Fibroblast of lung (primary cell): Measurements from ENCODE around the gene ATCAY. TPM values are rescaled to one million over a fixed set of nuclear protein-coding genes. Genes with fewer than 3 reads are reported as not detected.

ENCODE experiments used
- DNase-seq, 2 donors: peaks; one replicate each; pipeline versions ENCODE4 v3.0.0 to v3.0.0-alpha.2; 2010; ENCODE audit warnings: low read depth in 2 of 2
- H2AFZ ChIP-seq: 2 replicates; pipeline ENCODE4 v1.5.1; 2012; ENCODE audit warnings: low read length, control low read depth, inconsistent platforms
- H3K27ac ChIP-seq: 2 replicates; pipeline ENCODE4 v1.5.1; 2011; ENCODE audit warnings: low read length, control low read depth; ENCODE audit not compliant: insufficient read depth
- H3K27me3 ChIP-seq: 2 replicates; pipeline ENCODE4 v1.5.1; 2011; ENCODE audit warnings: mild to moderate bottlenecking, low read length; ENCODE audit not compliant: control insufficient read depth, insufficient read depth
- H3K36me3 ChIP-seq: 2 replicates; pipeline ENCODE4 v1.5.1; 2011; ENCODE audit warnings: low read length; ENCODE audit not compliant: control insufficient read depth, insufficient read depth
- H3K4me1 ChIP-seq: 2 replicates; pipeline ENCODE4 v1.5.1; 2011; ENCODE audit warnings: low read length; ENCODE audit not compliant: control insufficient read depth, insufficient read depth; ENCODE audit errors: extremely low read depth
- H3K4me2 ChIP-seq: 2 replicates; pipeline ENCODE4 v1.5.1; 2011; ENCODE audit warnings: low read length, control low read depth; ENCODE audit not compliant: insufficient read depth; ENCODE audit errors: extremely low read depth
- H3K4me3 ChIP-seq, 4 experiments: fragments of 200-600 bp in 1 of 4; sonication (generic) in 1 of 4; replicated peaks in 1 of 4; 2 replicates each; pipeline ENCODE4 v1.5.1; 2011 to 2016; ENCODE audit warnings: low read length in 4 of 4, low read depth in 3 of 4, mild to moderate bottlenecking in 3 of 4, control low read depth in 2 of 4, inconsistent platforms in 1 of 4, mixed read lengths in 1 of 4; ENCODE audit not compliant: insufficient read depth in 1 of 4; ENCODE audit errors: control extremely low read depth in 1 of 4
- H3K79me2 ChIP-seq: 2 replicates; pipeline ENCODE4 v1.5.1; 2012; ENCODE audit warnings: mild to moderate bottlenecking, low read length, inconsistent platforms; ENCODE audit not compliant: control insufficient read depth, insufficient read depth
- H3K9ac ChIP-seq: 2 replicates; pipeline ENCODE4 v1.5.1; 2011; ENCODE audit warnings: mild to moderate bottlenecking, low read length, control low read depth; ENCODE audit not compliant: insufficient read depth
- H3K9me3 ChIP-seq: 2 replicates; pipeline ENCODE4 v1.5.1; 2012; ENCODE audit warnings: low read depth, low read length; ENCODE audit not compliant: control insufficient read depth, insufficient read depth
- H4K20me1 ChIP-seq: 2 replicates; pipeline ENCODE4 v1.5.1; 2011; ENCODE audit warnings: low read length; ENCODE audit not compliant: control insufficient read depth, insufficient read depth; ENCODE audit errors: extremely low read depth
- EZH2 ChIP-seq: IDR thresholded peaks from 2 replicates; pipeline ENCODE4 v1.5.1; 2012; ENCODE audit warnings: low read length, control low read depth, mild to moderate bottlenecking; ENCODE audit errors: missing control alignments
- polyA plus RNA-seq, 2 donors: library from polyadenylated mRNA; depleted of rRNA in 1 of 2; stranded (reverse) in 1 of 2; unstranded in 1 of 2; fragments of >200 nt; gene quantifications; 2 replicates each; pipeline ENCODE4 v1.2.1, GENCODE V29; 2011 to 2012; ENCODE audit warnings: missing spikeins in 1 of 2
- total RNA-seq: library from RNA; depleted of rRNA; stranded (reverse); fragments of >200 nt; gene quantifications from 2 replicates; pipeline ENCODE4 v1.2.1, GENCODE V29; 2014
- TF ChIP-seq, protein P1 (sequence below), 2 donors: IDR thresholded peaks in 1 of 2; conservative IDR thresholded peaks in 1 of 2; 1 replicate in 1 of 2; 2 replicates in 1 of 2; pipeline ENCODE4 v1.5.1; 2011 to 2012; ENCODE audit warnings: low read length in 2 of 2, control low read depth in 1 of 2, inconsistent platforms in 1 of 2, low read depth in 1 of 2, mild to moderate bottlenecking in 1 of 2

ATCAY gene
- total and polyA plus RNA-seq, 2 donors (not counting 1 experiment from before 2014, with no cell fraction given) = 0.01 TPM; not detected in 1

- no peak overlapping the region for H3K9ac ChIP-seq
- TF ChIP-seq, protein P1, sequence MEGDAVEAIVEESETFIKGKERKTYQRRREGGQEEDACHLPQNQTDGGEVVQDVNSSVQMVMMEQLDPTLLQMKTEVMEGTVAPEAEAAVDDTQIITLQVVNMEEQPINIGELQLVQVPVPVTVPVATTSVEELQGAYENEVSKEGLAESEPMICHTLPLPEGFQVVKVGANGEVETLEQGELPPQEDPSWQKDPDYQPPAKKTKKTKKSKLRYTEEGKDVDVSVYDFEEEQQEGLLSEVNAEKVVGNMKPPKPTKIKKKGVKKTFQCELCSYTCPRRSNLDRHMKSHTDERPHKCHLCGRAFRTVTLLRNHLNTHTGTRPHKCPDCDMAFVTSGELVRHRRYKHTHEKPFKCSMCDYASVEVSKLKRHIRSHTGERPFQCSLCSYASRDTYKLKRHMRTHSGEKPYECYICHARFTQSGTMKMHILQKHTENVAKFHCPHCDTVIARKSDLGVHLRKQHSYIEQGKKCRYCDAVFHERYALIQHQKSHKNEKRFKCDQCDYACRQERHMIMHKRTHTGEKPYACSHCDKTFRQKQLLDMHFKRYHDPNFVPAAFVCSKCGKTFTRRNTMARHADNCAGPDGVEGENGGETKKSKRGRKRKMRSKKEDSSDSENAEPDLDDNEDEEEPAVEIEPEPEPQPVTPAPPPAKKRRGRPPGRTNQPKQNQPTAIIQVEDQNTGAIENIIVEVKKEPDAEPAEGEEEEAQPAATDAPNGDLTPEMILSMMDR (conservative IDR thresholded peaks at IDR 0.05 in 1 of 2, IDR thresholded peaks at IDR 0.05 in 1 of 2; ENCODE audit: low read depth in 1 of 2, low read length in 2 of 2) = no peak
- TF ChIP-seq EZH2 = no peak
- H3K4me2 ChIP-seq = no peak overlapping the region
- H3K4me1 ChIP-seq = no peaks in the 10 kb centered on the region
- no peaks in the 10 kb centered on the region for H3K36me3 ChIP-seq
- no peak overlapping the region for H3K27ac ChIP-seq
- no peak overlapping the region for H2AFZ ChIP-seq
- no peaks in the 10 kb centered on the region for H3K79me2 ChIP-seq
- H3K4me3 ChIP-seq = no peak overlapping the region
- DNase-seq = no peak
- H4K20me1 ChIP-seq = no peaks in the 10 kb centered on the region
- H3K27me3 ChIP-seq = no peaks in the 10 kb centered on the region
- H3K9me3 ChIP-seq = peaks cover 3% of the 10 kb centered on the region
Measured at GRCh38 chr19:3838661-3839060, 41.8 kb upstream of the ATCAY start.

DNA sequence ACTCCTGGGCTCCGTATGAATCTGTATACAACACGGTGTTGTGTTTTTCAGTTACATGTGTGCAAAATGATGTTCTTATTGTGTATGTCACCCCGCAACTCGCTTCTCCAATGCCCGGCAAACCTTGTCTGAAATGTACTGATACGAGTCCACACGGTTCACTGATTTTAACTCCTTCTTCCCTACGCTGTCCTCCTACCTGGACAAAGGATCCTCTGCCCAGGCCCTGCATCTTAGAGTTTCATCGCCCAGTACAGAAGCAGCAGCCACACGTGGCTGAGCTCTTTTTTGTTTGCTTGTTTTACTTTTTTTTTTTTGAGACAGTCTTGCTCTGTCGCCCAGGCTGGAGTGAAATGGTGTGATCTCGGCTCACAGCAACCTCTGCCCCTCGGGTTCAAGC lies 40.5 kb upstream of the ATCAY start:
- Histone ChIP-seq H3K36me3 (no peaks in the 10 kb centered on the region), H3K9ac (no peak overlapping the region), H3K4me3 (no peak overlapping the region), H3K4me1 (peaks cover 3% of the 10 kb centered on the region), H3K4me2 (no peak overlapping the region), H4K20me1 (no peaks in the 10 kb centered on the region), H2AFZ (no peak overlapping the region), H3K27ac (no peak overlapping the region), H3K79me2 (no peaks in the 10 kb centered on the region), H3K27me3 (no peaks in the 10 kb centered on the region), H3K9me3 (peaks cover 3% of the 10 kb centered on the region)
- no peak for TF ChIP-seq EZH2
- TF ChIP-seq, protein P1 (conservative IDR thresholded peaks at IDR 0.05 in 1 of 2, IDR thresholded peaks at IDR 0.05 in 1 of 2; ENCODE audit: low read depth in 1 of 2, low read length in 2 of 2) = no peak
- DNase-seq = no peak

GRCh38 chr19:3840804-3841203 lies 39.7 kb upstream of the ATCAY start:
- Histone ChIP-seq H3K9ac (no peak overlapping the region), H3K36me3 (no peaks in the 10 kb centered on the region), H3K4me2 (no peak overlapping the region), H3K9me3 (peaks cover 3% of the 10 kb centered on the region), H3K79me2 (no peaks in the 10 kb centered on the region), H2AFZ (no peak overlapping the region), H3K4me1 (peaks cover 3% of the 10 kb centered on the region), H3K4me3 (no peak overlapping the region), H3K27me3 (no peaks in the 10 kb centered on the region), H4K20me1 (no peaks in the 10 kb centered on the region), H3K27ac (no peak overlapping the region)
- TF ChIP-seq, protein P1 (conservative IDR thresholded peaks at IDR 0.05 in 1 of 2, IDR thresholded peaks at IDR 0.05 in 1 of 2; ENCODE audit: low read depth in 1 of 2, low read length in 2 of 2) = no peak
- no peak for DNase-seq
